H9 (cell line): ENCODE data around the gene FBXO2. TPM values are rescaled to one million over a fixed set of nuclear protein-coding genes. Genes with fewer than 3 reads are reported as not detected.

ENCODE experiments used
- DNase-seq: peaks from one replicate; pipeline ENCODE4 v3.0.0-alpha.2; 2017
- H2AFZ ChIP-seq: one replicate; pipeline ENCODE4 v1.6.1; 2013; ENCODE audit warnings: mild to moderate bottlenecking, low read length, control low read depth, moderate library complexity
- H2AK5ac ChIP-seq: 2 replicates; pipeline ENCODE4 v1.6.1; 2013; ENCODE audit warnings: low read length, control low read depth, mixed read lengths; ENCODE audit not compliant: insufficient read length
- H2BK120ac ChIP-seq: one replicate; pipeline ENCODE4 v1.6.1; 2013; ENCODE audit warnings: low read depth, mild to moderate bottlenecking, low read length, control low read depth, inconsistent platforms; ENCODE audit not compliant: poor library complexity, severe bottlenecking
- H2BK12ac ChIP-seq: 2 replicates; pipeline ENCODE4 v1.6.1; 2013; ENCODE audit warnings: low read length, control low read depth, mixed read lengths, low read depth; ENCODE audit not compliant: insufficient read length
- H2BK15ac ChIP-seq: 2 replicates; pipeline ENCODE4 v1.6.1; 2013; ENCODE audit warnings: low read depth, low read length, control low read depth
- H2BK20ac ChIP-seq: one replicate; pipeline ENCODE4 v1.6.1; 2013; ENCODE audit warnings: low read depth, mild to moderate bottlenecking, low read length, control low read depth, inconsistent platforms; ENCODE audit not compliant: poor library complexity, severe bottlenecking
- H2BK5ac ChIP-seq: 2 replicates; pipeline ENCODE4 v1.6.1; 2013; ENCODE audit warnings: low read length, control low read depth, mixed read lengths; ENCODE audit not compliant: insufficient read length
- H3K14ac ChIP-seq: 2 replicates; pipeline ENCODE4 v1.6.1; 2013; ENCODE audit warnings: low read length, control low read depth; ENCODE audit not compliant: insufficient read depth
- H3K18ac ChIP-seq: 2 replicates; pipeline ENCODE4 v1.6.1; 2013; ENCODE audit warnings: low read depth, mild to moderate bottlenecking, mixed read lengths, low read length, control low read depth; ENCODE audit not compliant: insufficient read length
- H3K23ac ChIP-seq: 2 replicates; pipeline ENCODE4 v1.6.1; 2013; ENCODE audit warnings: low read length, control low read depth, mixed read lengths, low read depth; ENCODE audit not compliant: insufficient read length
- H3K23me2 ChIP-seq: 2 replicates; pipeline ENCODE4 v1.6.1; 2013; ENCODE audit warnings: low read depth, mild to moderate bottlenecking, mixed read lengths, low read length, control low read depth; ENCODE audit not compliant: insufficient read length, poor library complexity, severe bottlenecking
- H3K27ac ChIP-seq: 2 replicates; pipeline ENCODE4 v1.5.1; 2013; ENCODE audit warnings: low read length, control low read depth, mixed read lengths, low read depth; ENCODE audit not compliant: insufficient read length
- H3K27me3 ChIP-seq: 2 replicates; pipeline ENCODE4 v1.6.1; 2013; ENCODE audit warnings: low read length, control low read depth, inconsistent platforms; ENCODE audit not compliant: insufficient read depth
- H3K4ac ChIP-seq: 2 replicates; pipeline ENCODE4 v1.6.1; 2013; ENCODE audit warnings: low read depth, mild to moderate bottlenecking, control low read depth, inconsistent platforms, low read length, moderate library complexity
- H3K4me1 ChIP-seq: 2 replicates; pipeline ENCODE4 v1.6.1; 2013; ENCODE audit warnings: low read length, control low read depth, inconsistent platforms; ENCODE audit not compliant: insufficient read depth
- H3K4me2 ChIP-seq: 2 replicates; pipeline ENCODE4 v1.6.1; 2013; ENCODE audit warnings: low read length, control low read depth, mixed read lengths; ENCODE audit not compliant: insufficient read length, insufficient read depth
- H3K56ac ChIP-seq: 2 replicates; pipeline ENCODE4 v1.6.1; 2013; ENCODE audit warnings: low read depth, mild to moderate bottlenecking, mixed read lengths, low read length, control low read depth; ENCODE audit not compliant: insufficient read length
- H3K79me1 ChIP-seq: 2 replicates; pipeline ENCODE4 v1.6.1; 2013; ENCODE audit warnings: low read depth, mild to moderate bottlenecking, moderate library complexity, low read length, control low read depth, inconsistent platforms; ENCODE audit not compliant: insufficient read depth, poor library complexity, severe bottlenecking
- H3K79me2 ChIP-seq: 2 replicates; pipeline ENCODE4 v1.6.1; 2013; ENCODE audit warnings: low read length, control low read depth, inconsistent platforms; ENCODE audit not compliant: insufficient read depth
- H3K9ac ChIP-seq: 2 replicates; pipeline ENCODE4 v1.6.1; 2013; ENCODE audit warnings: low read length, control low read depth, mixed read lengths; ENCODE audit not compliant: insufficient read length; ENCODE audit errors: extremely low read depth
- H3K9me3 ChIP-seq: one replicate; pipeline ENCODE4 v1.6.1; 2013; ENCODE audit warnings: low read depth, low read length, inconsistent platforms; ENCODE audit not compliant: control insufficient read depth
- H3T11ph ChIP-seq: one replicate; pipeline ENCODE4 v1.6.1; 2013; ENCODE audit warnings: mild to moderate bottlenecking, low read length, control low read depth, inconsistent platforms
- H4K20me1 ChIP-seq: one replicate; pipeline ENCODE4 v1.6.1; 2013; ENCODE audit not compliant: control insufficient read depth, insufficient read length, insufficient read depth
- H4K5ac ChIP-seq: 2 replicates; pipeline ENCODE4 v1.6.1; 2013; ENCODE audit warnings: low read depth, mild to moderate bottlenecking, mixed read lengths, low read length, control low read depth; ENCODE audit not compliant: insufficient read length
- H4K8ac ChIP-seq: replicated peaks from 2 replicates; pipeline ENCODE4 v1.6.1; 2013; ENCODE audit warnings: low read length, control low read depth, mixed read lengths, low read depth; ENCODE audit not compliant: insufficient read length
- H4K91ac ChIP-seq: 2 replicates; pipeline ENCODE4 v1.6.1; 2013; ENCODE audit warnings: low read depth, mild to moderate bottlenecking, moderate library complexity, mixed read lengths, low read length, control low read depth; ENCODE audit not compliant: insufficient read length
- H3K27ac Mint-ChIP-seq, 3 experiments: 2 replicates in 2 of 3; 3 replicates in 1 of 3; pipeline ENCODE4 v1.8.0; 2020 to 2021; ENCODE audit warnings: mixed read lengths in 3 of 3, mild to moderate bottlenecking in 1 of 3, moderate library complexity in 1 of 3
- H3K27me3 Mint-ChIP-seq: 2 replicates; pipeline ENCODE4 v1.8.0; 2021; ENCODE audit warnings: low read depth, mild to moderate bottlenecking, moderate library complexity, mixed read lengths
- H3K36me3 Mint-ChIP-seq, 3 experiments: 2 replicates in 2 of 3; 3 replicates in 1 of 3; pipeline ENCODE4 v1.8.0; 2020 to 2021; ENCODE audit warnings: low read depth in 3 of 3, mixed read lengths in 3 of 3; ENCODE audit not compliant: insufficient read depth in 1 of 3
- H3K4me1 Mint-ChIP-seq, 2 experiments: 2 replicates each; pipeline ENCODE4 v1.8.0; 2020; ENCODE audit warnings: mixed read lengths in 2 of 2
- H3K4me3 Mint-ChIP-seq, 2 experiments: 2 replicates in 1 of 2; 3 replicates in 1 of 2; pipeline ENCODE4 v1.8.0; 2020 to 2021; ENCODE audit warnings: mild to moderate bottlenecking in 2 of 2, mixed read lengths in 2 of 2, moderate library complexity in 1 of 2
- H3K9me3 Mint-ChIP-seq, 2 experiments: 2 replicates in 1 of 2; 3 replicates in 1 of 2; pipeline ENCODE4 v1.8.0; 2020; ENCODE audit warnings: mild to moderate bottlenecking in 2 of 2, mixed read lengths in 2 of 2, moderate library complexity in 1 of 2
- WGBS: extraction: QIAGEN DNeasy Blood & Tissue Kit; methylation state at CpG from one replicate; pipeline ENCODE4 v1.1.7; 2013; ENCODE audit warnings: missing lambda C conversion rate, low lambda C conversion rate, mixed read lengths; ENCODE audit not compliant: insufficient read length; ENCODE audit errors: extremely low coverage; 5-methylcytosine and 5-hydroxymethylcytosine counted together
- total RNA-seq: library from RNA; stranded (reverse); gene quantifications from 2 replicates; pipeline ENCODE4 v1.2.1, GENCODE V29; 2021
- TF ChIP-seq, protein P1 (sequence below): fragments of 200-600 bp; sonication (generic); conservative IDR thresholded peaks from 3 replicates; pipeline ENCODE4 v1.8.0; 2021; ENCODE audit warnings: antibody characterized with exemption, mild to moderate bottlenecking

FBXO2 gene
- total RNA-seq, 1 experiment from 2014 or later = 28.9 TPM

DNA sequence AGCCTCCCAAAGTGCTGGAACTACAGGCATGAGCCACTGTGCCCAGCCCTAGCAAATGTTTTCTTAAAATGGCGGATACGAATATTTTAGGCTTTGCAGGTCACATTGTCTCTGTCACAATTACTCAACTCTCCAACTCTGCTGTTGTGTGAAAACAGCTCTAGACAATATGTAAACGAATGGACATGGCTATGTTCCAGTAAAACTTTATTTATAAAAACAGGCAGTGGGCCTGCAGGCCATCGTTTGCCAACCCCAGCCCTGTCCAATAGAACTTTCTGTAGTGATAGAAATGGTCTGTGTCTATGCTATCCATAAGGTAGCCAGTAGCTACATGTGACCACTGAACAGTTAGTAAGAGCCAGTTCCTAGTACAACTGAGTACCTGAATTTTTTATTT, 5.5 kb upstream of the FBXO2 start:
- Histone ChIP-seq H3K9me3 (no peaks in the 10 kb centered on the region), H3K4ac (no peak overlapping the region), H2BK120ac (no peak overlapping the region), H3K27ac (no peak overlapping the region), H3K56ac (no peak overlapping the region), H3K4me1 (no peaks in the 10 kb centered on the region; the same call in 1 of the 2 replicates), H3K9ac (no peak overlapping the region), H3K23me2 (peaks cover 6% of the 10 kb centered on the region), H4K20me1 (no peaks in the 10 kb centered on the region), H4K91ac (no peak overlapping the region), H2BK5ac (no peak overlapping the region), H3T11ph (no peak overlapping the region), H3K79me1 (no peaks in the 10 kb centered on the region), H3K79me2 (no peaks in the 10 kb centered on the region), H2AFZ (no peak overlapping the region), H3K14ac (no peak overlapping the region), H3K4me2 (no peak overlapping the region), H2BK15ac (no peak overlapping the region), H2BK20ac (no peak overlapping the region), H2AK5ac (no peak overlapping the region), H4K5ac (no peak overlapping the region), H3K18ac (no peak overlapping the region), H3K23ac (no peak overlapping the region), H4K8ac (no peak overlapping the region), H3K27me3 (no peaks in the 10 kb centered on the region), H2BK12ac (no peak overlapping the region)
- H3K4me1 Mint-ChIP-seq = peaks cover 8% of the 10 kb centered on the region in 2 experiments
- H3K27ac Mint-ChIP-seq = no peak overlapping the region
- peaks cover 14 to 56% (median 43%) of the 10 kb centered on the region in 3 experiments for H3K36me3 Mint-ChIP-seq
- DNase-seq = no peak
- H3K27me3 Mint-ChIP-seq = peaks cover 25% of the 10 kb centered on the region
- no peak overlapping the region for H3K4me3 Mint-ChIP-seq
- no peaks in the 10 kb centered on the region for H3K9me3 Mint-ChIP-seq
- TF ChIP-seq, protein P1, sequence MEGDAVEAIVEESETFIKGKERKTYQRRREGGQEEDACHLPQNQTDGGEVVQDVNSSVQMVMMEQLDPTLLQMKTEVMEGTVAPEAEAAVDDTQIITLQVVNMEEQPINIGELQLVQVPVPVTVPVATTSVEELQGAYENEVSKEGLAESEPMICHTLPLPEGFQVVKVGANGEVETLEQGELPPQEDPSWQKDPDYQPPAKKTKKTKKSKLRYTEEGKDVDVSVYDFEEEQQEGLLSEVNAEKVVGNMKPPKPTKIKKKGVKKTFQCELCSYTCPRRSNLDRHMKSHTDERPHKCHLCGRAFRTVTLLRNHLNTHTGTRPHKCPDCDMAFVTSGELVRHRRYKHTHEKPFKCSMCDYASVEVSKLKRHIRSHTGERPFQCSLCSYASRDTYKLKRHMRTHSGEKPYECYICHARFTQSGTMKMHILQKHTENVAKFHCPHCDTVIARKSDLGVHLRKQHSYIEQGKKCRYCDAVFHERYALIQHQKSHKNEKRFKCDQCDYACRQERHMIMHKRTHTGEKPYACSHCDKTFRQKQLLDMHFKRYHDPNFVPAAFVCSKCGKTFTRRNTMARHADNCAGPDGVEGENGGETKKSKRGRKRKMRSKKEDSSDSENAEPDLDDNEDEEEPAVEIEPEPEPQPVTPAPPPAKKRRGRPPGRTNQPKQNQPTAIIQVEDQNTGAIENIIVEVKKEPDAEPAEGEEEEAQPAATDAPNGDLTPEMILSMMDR = no peak
- no CpG with 5 or more reads among the region's 4 CpGs for WGBS
